Peyer's patch (tissue), 4 donors: ENCODE results near the gene ANKRD62. TPM values are rescaled to one million over a fixed set of nuclear protein-coding genes. Genes with fewer than 3 reads are reported as not detected.

Source experiments
- small RNA-seq, 2 donors: library from RNA; depleted of rRNA; stranded (forward); fragments of <200 nt; gene quantifications; one replicate each; pipeline ENCODE3, GENCODE V24; 2016
- total RNA-seq, 4 donors: library from RNA; depleted of rRNA; stranded (reverse); fragments of >200 nt; gene quantifications; one replicate each; pipeline ENCODE4 v1.1.0, GENCODE V29; 2016

Gene ANKRD62
- total RNA-seq, 4 donors from 2014 or later: not detected

Small RNA genes within 50 kb of the gene (small RNA-seq; reads per million reads assigned to genes)
- 0 reads per million in 2 donors for gene RNU6-324P

Other genes with a start within 250 kb of the ANKRD62 start
- 10 to 100 TPM; 51.1 to 71.6 (median 65.0) TPM for gene CHMP1B, start 242.4 kb upstream of the ANKRD62 start, total RNA-seq
- 10 to 100 TPM; 46.2 to 69.3 (median 63.4) TPM for gene MPPE1, start 185.5 kb upstream of the ANKRD62 start, total RNA-seq
- gene IMPA2, start 112.3 kb upstream of the ANKRD62 start, total RNA-seq: 10 to 100 TPM; 44.0 to 62.3 (median 56.3) TPM
- gene CIDEA, start 160.5 kb downstream of the ANKRD62 start, total RNA-seq: not detected
- gene TUBB6, start 214.4 kb downstream of the ANKRD62 start, total RNA-seq: 100 to 1,000 TPM in 1 of 4 donors, 10 to 100 TPM in 3; 20.7 to 111 (median 50.5) TPM